ENCODE data around the gene FARP1. TPM values are rescaled to one million over a fixed set of nuclear protein-coding genes. Genes with fewer than 3 reads are reported as not detected.

Gene FARP1
- total and polyA plus RNA-seq, 2 of the 8 experiments (the other 6 are each of a cell fraction or from before 2014, with no cell fraction given): 24.7 to 104 TPM

GRCh38 chr13:98200211-98200878, 57.5 kb downstream of the FARP1 start:
- Histone ChIP-seq H3K36me3 (ENCODE audit: control insufficient read depth in 2 of 4, insufficient read depth in 4 of 4, low read length in 3 of 4) (no peaks in the 10 kb centered on the region; a peak in 2 of 8 replicates), H3K79me2 (ENCODE audit: control insufficient read depth in 1 of 2, insufficient read depth in 2 of 2, low read length in 2 of 2) (peaks cover 0 to 77% of the 10 kb centered on the region in 2 experiments; a peak in 3 of 4 replicates)
- peak in 1 of 2 experiments; percentile 10 for DNase-seq (ENCODE audit: low read depth in 1 of 2, low spot score in 2 of 2)
- TF ChIP-seq RAD21 (IDR thresholded peaks at IDR 0.05 in 1 of 2, conservative IDR thresholded peaks at IDR 0.05 in 1 of 2; ENCODE audit: low read depth in 2 of 2, low read length in 2 of 2): no peak
- TF ChIP-seq ASH2L (IDR thresholded peaks at IDR 0.05; ENCODE audit: low read length): peak; percentile 20
- no peak for TF ChIP-seq CBX8 (IDR thresholded peaks at IDR 0.05; ENCODE audit: borderline replicate concordance, low read depth, low read length)
- 0 out of 2 replicates have a peak, but pooled peaks have one; percentile 23 for TF ChIP-seq SP1 (IDR thresholded peaks at IDR 0.05; ENCODE audit: low read depth, low read length)
- TF ChIP-seq BRCA1 (IDR thresholded peaks at IDR 0.05; ENCODE audit: low read depth, low read length): no peak
- no peak for TF ChIP-seq SIX5 (IDR thresholded peaks at IDR 0.05; ENCODE audit: low read depth, low read length)
- no peak for TF ChIP-seq MAFK (IDR thresholded peaks at IDR 0.05; ENCODE audit: low read depth, low read length)
- no peak for TF ChIP-seq KDM4A (IDR thresholded peaks at IDR 0.05; ENCODE audit: low read depth, low read length, severe bottlenecking)
- 0 out of 2 replicates have a peak, but pooled peaks have one; percentile 49 for TF ChIP-seq ATF2 (IDR thresholded peaks at IDR 0.05; ENCODE audit: low read length)
- 0 out of 2 replicates have a peak, but pooled peaks have one; percentile 34 for TF ChIP-seq TCF12 (IDR thresholded peaks at IDR 0.05; ENCODE audit: low read depth, low read length)

More at GRCh38 chr13:98200211-98200878, 57.5 kb downstream of the FARP1 start:
- H2BK12ac ChIP-seq (ENCODE audit: low read depth, low read length): no peak overlapping the region; the same call in 1 of the 2 replicates
- H4K8ac ChIP-seq (ENCODE audit: extremely low read depth, insufficient read depth, low read length): no peak overlapping the region
- peaks cover 2 to 23% (median 10%) of the 10 kb centered on the region in 4 experiments for H3K4me1 ChIP-seq (replicated peaks in 1 of 4; ENCODE audit: control insufficient read depth in 3 of 4, insufficient read depth in 4 of 4, low read length in 3 of 4)
- H3K79me1 ChIP-seq (ENCODE audit: low read depth, low read length): peaks cover 4% of the 10 kb centered on the region; the same call in 1 of the 2 replicates
- H2AFZ ChIP-seq (ENCODE audit: low read length): no peak overlapping the region
- CTCF ChIA-PET (ENCODE audit: partially characterized antibody): interaction anchor here (0.6 to 1.5 kb wide), 5 partner anchors 13 to 167 kb away, joined by 3 to 4 read pairs (median 4); no protein-coding TSS in a partner anchor
- peak overlapping the region in 1 of 4 experiments; percentile 27; a peak in 1 of 7 replicates for H3K9ac ChIP-seq (replicated peaks in 1 of 4; ENCODE audit: extremely low read depth in 1 of 4, low read depth in 3 of 4, low read length in 3 of 4)
- H3K4ac ChIP-seq (replicated peaks; ENCODE audit: insufficient read length, low read depth, low read length): no peak overlapping the region
- POLR2A ChIA-PET (ENCODE audit: partially characterized antibody): interaction anchor here (0.9 to 2.3 kb wide), 7 partner anchors 10 to 59 kb away, joined by 3 to 9 read pairs (median 4); no protein-coding TSS in a partner anchor
- H2BK20ac ChIP-seq (ENCODE audit: low read length): 0 out of 2 replicates have a peak overlapping the region, but pooled peaks have one; percentile 62
- peak overlapping the region; percentile 73 to 91 for H3K4me2 ChIP-seq (ENCODE audit: insufficient read depth in 1 of 2, low read depth in 2 of 2, low read length in 2 of 2)
- peak overlapping the region; percentile 8 to 52 (median 24); a peak in 6 of 8 replicates for H3K4me3 ChIP-seq (ENCODE audit: extremely low read depth in 1 of 4, insufficient read depth in 2 of 4, low read depth in 3 of 4, low read length in 4 of 4)
- H4K91ac ChIP-seq (replicated peaks; ENCODE audit: insufficient read length, low read length): peak overlapping the region; percentile 78
- peak; percentile 77 for FAIRE-seq
- no peak overlapping the region for H2AK5ac ChIP-seq (ENCODE audit: low read depth, low read length)
- H3K56ac ChIP-seq (replicated peaks; ENCODE audit: insufficient read length, low read depth, low read length): no peak overlapping the region
- H3K9me3 ChIP-seq (ENCODE audit: insufficient read depth in 2 of 2, low read depth in 1 of 2, low read length in 1 of 2): peaks cover 0 to 5% of the 10 kb centered on the region in 2 experiments; a peak in 2 of 4 replicates
- peak overlapping the region; percentile 1; the same call in 1 of the 2 replicates for H3K18ac ChIP-seq (ENCODE audit: extremely low read depth, low read length)
- 12% methylated on average over 5 of the region's 5 CpGs; no CpG with 5 or more reads in 1 of the 2 experiments for WGBS, 2 experiments (ENCODE audit: extremely low coverage in 1 of 2, insufficient coverage in 1 of 2, insufficient read length in 1 of 2, insufficient replicate concordance in 2 of 2, low coverage in 1 of 2, low lambda C conversion rate in 2 of 2, missing lambda C conversion rate in 1 of 2)
- H2BK120ac ChIP-seq (replicated peaks; ENCODE audit: low read depth, low read length): peak overlapping the region; percentile 66
- no peak overlapping the region for H2BK15ac ChIP-seq (ENCODE audit: low read length)
- no peaks in the 10 kb centered on the region for H4K20me1 ChIP-seq (replicated peaks in 1 of 2; ENCODE audit: control insufficient read depth in 1 of 2, insufficient read depth in 2 of 2, low read length in 2 of 2)
- peak overlapping the region; percentile 56; the same call in 1 of the 2 replicates for H3K27ac ChIP-seq (ENCODE audit: low read depth, low read length)
- H3K27me3 ChIP-seq (replicated peaks in 1 of 4; ENCODE audit: control insufficient read depth in 3 of 4, extremely low read depth in 1 of 4, insufficient read depth in 3 of 4, low read length in 3 of 4): no peaks in the 10 kb centered on the region
- no peaks in the 10 kb centered on the region for H3K23me2 ChIP-seq (ENCODE audit: low read depth, low read length)
- peak overlapping the region; percentile 41 for H2BK5ac ChIP-seq (ENCODE audit: low read depth, low read length)
- H3K14ac ChIP-seq (ENCODE audit: insufficient read length): no peak overlapping the region
- peak overlapping the region; percentile 80 for H4K5ac ChIP-seq (ENCODE audit: insufficient read length, low read depth, low read length)
- H3K23ac ChIP-seq (ENCODE audit: insufficient read length): no peak overlapping the region

All from H1 (cell line).